ENCODE results near the gene SERPINA3.

DNA sequence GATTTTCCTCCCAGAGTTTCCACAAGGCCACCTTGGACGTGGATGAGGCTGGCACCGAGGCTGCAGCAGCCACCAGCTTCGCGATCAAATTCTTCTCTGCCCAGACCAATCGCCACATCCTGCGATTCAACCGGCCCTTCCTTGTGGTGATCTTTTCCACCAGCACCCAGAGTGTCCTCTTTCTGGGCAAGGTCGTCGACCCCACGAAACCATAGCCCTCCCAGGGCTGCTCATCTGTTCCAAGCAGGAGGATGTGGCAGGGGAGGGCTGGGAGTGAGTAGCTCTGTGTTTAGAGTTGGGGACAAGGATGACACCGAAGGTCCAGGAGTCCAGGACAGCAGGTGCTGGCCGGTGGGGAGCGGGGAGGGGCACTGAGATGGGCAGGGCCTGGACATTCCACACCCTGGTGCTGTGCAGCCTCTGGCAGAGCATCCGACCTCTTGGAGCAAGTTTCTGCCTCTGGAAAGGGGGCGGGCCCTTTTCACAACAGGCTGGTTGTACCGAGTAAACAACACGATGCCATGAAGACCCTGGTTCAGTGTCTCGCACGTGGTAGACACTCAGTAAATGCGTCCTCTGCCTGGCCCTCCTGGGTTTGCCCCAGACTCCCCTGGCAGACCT is 42.7 kb upstream of the SERPINA3 start:
- TF ChIP-seq, protein P1, sequence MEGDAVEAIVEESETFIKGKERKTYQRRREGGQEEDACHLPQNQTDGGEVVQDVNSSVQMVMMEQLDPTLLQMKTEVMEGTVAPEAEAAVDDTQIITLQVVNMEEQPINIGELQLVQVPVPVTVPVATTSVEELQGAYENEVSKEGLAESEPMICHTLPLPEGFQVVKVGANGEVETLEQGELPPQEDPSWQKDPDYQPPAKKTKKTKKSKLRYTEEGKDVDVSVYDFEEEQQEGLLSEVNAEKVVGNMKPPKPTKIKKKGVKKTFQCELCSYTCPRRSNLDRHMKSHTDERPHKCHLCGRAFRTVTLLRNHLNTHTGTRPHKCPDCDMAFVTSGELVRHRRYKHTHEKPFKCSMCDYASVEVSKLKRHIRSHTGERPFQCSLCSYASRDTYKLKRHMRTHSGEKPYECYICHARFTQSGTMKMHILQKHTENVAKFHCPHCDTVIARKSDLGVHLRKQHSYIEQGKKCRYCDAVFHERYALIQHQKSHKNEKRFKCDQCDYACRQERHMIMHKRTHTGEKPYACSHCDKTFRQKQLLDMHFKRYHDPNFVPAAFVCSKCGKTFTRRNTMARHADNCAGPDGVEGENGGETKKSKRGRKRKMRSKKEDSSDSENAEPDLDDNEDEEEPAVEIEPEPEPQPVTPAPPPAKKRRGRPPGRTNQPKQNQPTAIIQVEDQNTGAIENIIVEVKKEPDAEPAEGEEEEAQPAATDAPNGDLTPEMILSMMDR (IDR thresholded peaks at IDR 0.05): no peak
- TF ChIP-seq POLR2A (IDR thresholded peaks at IDR 0.05): no peak

All from uterus (tissue), 2 donors.